Kidney epithelial cell (primary cell): Measurements from ENCODE around the gene APOL3. TPM values are rescaled to one million over a fixed set of nuclear protein-coding genes. Genes with fewer than 3 reads are reported as not detected.

ENCODE experiments used
- DNase-seq: peaks from one replicate; pipeline ENCODE4 v3.0.0-alpha.2; 2010; ENCODE audit warnings: low read depth
- H3K27me3 ChIP-seq: 2 replicates; pipeline ENCODE4 v1.6.0; 2011; ENCODE audit warnings: low read length; ENCODE audit not compliant: control insufficient read depth, insufficient read depth
- H3K36me3 ChIP-seq: 2 replicates; pipeline ENCODE4 v1.5.1; 2011; ENCODE audit warnings: low read length; ENCODE audit not compliant: control insufficient read depth, insufficient read depth
- H3K4me3 ChIP-seq: 2 replicates; pipeline ENCODE4 v1.5.1; 2011; ENCODE audit warnings: low read depth, mild to moderate bottlenecking, control low read depth, low read length
- CTCF ChIP-seq: IDR thresholded peaks from 2 replicates; pipeline ENCODE4 v1.5.1; 2011; ENCODE audit warnings: mild to moderate bottlenecking, moderate library complexity, low read length, control low read depth, inconsistent platforms; ENCODE audit not compliant: insufficient read depth, poor library complexity, severe bottlenecking
- total RNA-seq: library from RNA; depleted of rRNA; stranded (reverse); fragments of >200 nt; gene quantifications from 2 replicates; pipeline ENCODE4 v1.2.3, GENCODE V29; 2015

Gene APOL3
- total RNA-seq, 1 donor from 2014 or later = 4.4 TPM

GRCh38 chr22:36180928-36181327 lies 20.4 kb upstream of the APOL3 start:
- no peak overlapping the region for H3K4me3 ChIP-seq
- TF ChIP-seq CTCF = no peak
- H3K36me3 ChIP-seq = no peaks in the 10 kb centered on the region
- no peak for DNase-seq
- H3K27me3 ChIP-seq = peaks cover 3% of the 10 kb centered on the region

- Histone ChIP-seq H3K36me3 (no peaks in the 10 kb centered on the region), H3K27me3 (peaks cover 3% of the 10 kb centered on the region), H3K4me3 (no peak overlapping the region)
- no peak for DNase-seq
- peak; percentile 90 for TF ChIP-seq CTCF
These were observed 19.7 kb upstream of the APOL3 start for GRCh38 chr22:36180038-36180880.

GRCh38 chr22:36177160-36177559 lies 16.6 kb upstream of the APOL3 start:
- no peak for DNase-seq
- no peak overlapping the region for H3K4me3 ChIP-seq
- no peak for TF ChIP-seq CTCF
- H3K27me3 ChIP-seq = no peaks in the 10 kb centered on the region
- H3K36me3 ChIP-seq = no peaks in the 10 kb centered on the region

- DNase-seq = no peak
- Histone ChIP-seq H3K27me3 (no peaks in the 10 kb centered on the region), H3K36me3 (no peaks in the 10 kb centered on the region), H3K4me3 (no peak overlapping the region)
- TF ChIP-seq CTCF = no peak
These were observed 15.3 kb upstream of the APOL3 start for GRCh38 chr22:36175892-36176291.

GRCh38 chr22:36171941-36172340 lies 11.4 kb upstream of the APOL3 start:
- Histone ChIP-seq H3K4me3 (no peak overlapping the region), H3K27me3 (no peaks in the 10 kb centered on the region), H3K36me3 (no peaks in the 10 kb centered on the region)
- DNase-seq = no peak
- TF ChIP-seq CTCF = no peak
